Measurements from ENCODE around the gene CX3CR1. TPM values are rescaled to one million over a fixed set of nuclear protein-coding genes. Genes with fewer than 3 reads are reported as not detected.

CX3CR1 gene
- total RNA-seq, 2 experiments from 2014 or later: 0.13 TPM; not detected in 1

GRCh38 chr3:39315420-39315819 is 35.6 kb upstream of the CX3CR1 start:
- no peak for TF ChIP-seq EZH2phosphoT487 (IDR thresholded peaks at IDR 0.05; ENCODE audit: borderline replicate concordance, low read depth, low read length)
- TF ChIP-seq CTCF (conservative IDR thresholded peaks at IDR 0.05; ENCODE audit: low read length): no peak
- Histone ChIP-seq H3K4me2 (ENCODE audit: low read length) (no peak overlapping the region), H4K20me1 (ENCODE audit: insufficient read depth, low read length) (no peaks in the 10 kb centered on the region), H3K79me2 (ENCODE audit: insufficient read depth, low read depth, low read length) (no peaks in the 10 kb centered on the region), H3K4me3 (ENCODE audit: low read depth, low read length, poor library complexity, severe bottlenecking) (no peak overlapping the region), H2AFZ (ENCODE audit: low read length) (no peak overlapping the region), H3K27ac (ENCODE audit: low read depth, low read length, poor library complexity, severe bottlenecking) (no peak overlapping the region), H3K9me2 (ENCODE audit: insufficient read depth, low read length) (no peaks in the 10 kb centered on the region), H3K4me1 (ENCODE audit: insufficient read depth, low read length, poor library complexity, severe bottlenecking) (no peaks in the 10 kb centered on the region), H3K9me3 (ENCODE audit: low read length) (no peaks in the 10 kb centered on the region; the same call in 1 of the 2 replicates), H3K36me3 (ENCODE audit: insufficient read depth, low read length) (no peaks in the 10 kb centered on the region)
- no TSS peak for BruUV-seq (replicated peaks)
- ChIA-PET POLR2A (no interaction called here), CTCF (ENCODE audit: unreplicated experiment) (no interaction called here)
- no peak for DNase-seq (ENCODE audit: low spot score)
- intact Hi-C loops (cut with micrococcal nuclease; ENCODE audit: unreplicated experiment): no loop called here

- TF ChIP-seq EZH2phosphoT487 (IDR thresholded peaks at IDR 0.05; ENCODE audit: borderline replicate concordance, low read depth, low read length) (no peak), CTCF (conservative IDR thresholded peaks at IDR 0.05; ENCODE audit: low read length) (no peak)
- POLR2A ChIA-PET: no interaction called here
- no peaks in the 10 kb centered on the region for H3K4me1 ChIP-seq (ENCODE audit: insufficient read depth, low read length, poor library complexity, severe bottlenecking)
- no peak for DNase-seq (ENCODE audit: low spot score)
- no peaks in the 10 kb centered on the region for H3K9me2 ChIP-seq (ENCODE audit: insufficient read depth, low read length)
- intact Hi-C loops (cut with micrococcal nuclease; ENCODE audit: unreplicated experiment): no loop called here
- no peaks in the 10 kb centered on the region for H3K9me3 ChIP-seq (ENCODE audit: low read length)
- BruUV-seq (replicated peaks): no TSS peak
- no peak overlapping the region for H2AFZ ChIP-seq (ENCODE audit: low read length)
- H3K4me2 ChIP-seq (ENCODE audit: low read length): no peak overlapping the region
- no peaks in the 10 kb centered on the region for H3K36me3 ChIP-seq (ENCODE audit: insufficient read depth, low read length)
- H3K79me2 ChIP-seq (ENCODE audit: insufficient read depth, low read depth, low read length): no peaks in the 10 kb centered on the region
- no peaks in the 10 kb centered on the region for H4K20me1 ChIP-seq (ENCODE audit: insufficient read depth, low read length)
- H3K27ac ChIP-seq (ENCODE audit: low read depth, low read length, poor library complexity, severe bottlenecking): no peak overlapping the region
- CTCF ChIA-PET (ENCODE audit: unreplicated experiment): no interaction called here
- no peak overlapping the region for H3K4me3 ChIP-seq (ENCODE audit: low read depth, low read length, poor library complexity, severe bottlenecking)
Measured at GRCh38 chr3:39313289-39313688, 33.5 kb upstream of the CX3CR1 start.

DNA sequence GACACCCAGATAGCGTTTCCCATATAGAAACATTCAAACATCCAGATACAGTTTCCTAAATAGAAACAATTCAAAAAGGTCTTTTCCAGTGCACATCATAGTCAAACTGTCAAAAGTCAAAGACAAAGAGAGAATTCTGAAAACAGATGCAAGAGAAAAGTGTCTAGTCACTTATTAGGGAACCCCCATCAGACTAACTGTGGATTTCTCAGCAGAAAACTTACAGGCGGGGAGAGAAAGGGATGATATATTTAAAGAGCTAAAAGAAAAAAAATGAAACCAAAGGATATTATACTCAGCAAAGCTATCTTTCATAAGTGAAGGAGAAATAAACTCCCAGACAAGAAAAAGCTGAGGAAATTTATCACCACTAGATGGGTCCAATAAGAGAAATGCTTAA is 22.3 kb upstream of the CX3CR1 start:
- POLR2A ChIA-PET: interaction anchor here (1.1 kb wide), 1 partner anchor 39 kb away, joined by 3 read pairs; no protein-coding TSS in a partner anchor
- BruUV-seq (replicated peaks): no TSS peak

More for the DNA sequence above, 22.3 kb upstream of the CX3CR1 start:
- CTCF ChIA-PET (ENCODE audit: unreplicated experiment): no interaction called here
- peaks cover 21% of the 10 kb centered on the region; the same call in 1 of the 2 replicates for H3K9me3 ChIP-seq (ENCODE audit: low read length)
- H3K79me2 ChIP-seq (ENCODE audit: insufficient read depth, low read depth, low read length): no peaks in the 10 kb centered on the region
- DNase-seq (ENCODE audit: low spot score): no peak
- H3K36me3 ChIP-seq (ENCODE audit: insufficient read depth, low read length): no peaks in the 10 kb centered on the region
- intact Hi-C loops (cut with micrococcal nuclease; ENCODE audit: unreplicated experiment): no loop called here
- no peaks in the 10 kb centered on the region for H4K20me1 ChIP-seq (ENCODE audit: insufficient read depth, low read length)
- H3K9me2 ChIP-seq (ENCODE audit: insufficient read depth, low read length): no peaks in the 10 kb centered on the region
- H2AFZ ChIP-seq (ENCODE audit: low read length): no peak overlapping the region
- H3K4me2 ChIP-seq (ENCODE audit: low read length): no peak overlapping the region
- TF ChIP-seq CTCF (conservative IDR thresholded peaks at IDR 0.05; ENCODE audit: low read length) (no peak), EZH2phosphoT487 (IDR thresholded peaks at IDR 0.05; ENCODE audit: borderline replicate concordance, low read depth, low read length) (no peak)
- H3K27ac ChIP-seq (ENCODE audit: low read depth, low read length, poor library complexity, severe bottlenecking): no peak overlapping the region
- no peaks in the 10 kb centered on the region for H3K4me1 ChIP-seq (ENCODE audit: insufficient read depth, low read length, poor library complexity, severe bottlenecking)
- no peak overlapping the region for H3K4me3 ChIP-seq (ENCODE audit: low read depth, low read length, poor library complexity, severe bottlenecking)
